ENCODE results near the gene HDAC4. TPM values are rescaled to one million over a fixed set of nuclear protein-coding genes. Genes with fewer than 3 reads are reported as not detected.

Gene HDAC4
- polyA plus RNA-seq, 1 donor (not counting 4 experiments of a cell fraction or from before 2014, with no cell fraction given): 2.9 TPM

- Histone ChIP-seq H3K9me1 (ENCODE audit: control insufficient read depth, extremely low read depth, insufficient read depth, low read length) (no peaks in the 10 kb centered on the region), H3K36me3 (ENCODE audit: control insufficient read depth in 2 of 2, extremely low read depth in 1 of 2, insufficient read depth in 2 of 2, low read length in 2 of 2) (no peaks in the 10 kb centered on the region), H3K27me3 (ENCODE audit: control insufficient read depth, extremely low read depth, insufficient read depth, low read length) (peaks cover 38% of the 10 kb centered on the region), H3K9ac (ENCODE audit: control insufficient read depth, extremely low read depth, insufficient read depth, low read length) (no peak overlapping the region), H3K4me2 (ENCODE audit: control insufficient read depth, extremely low read depth, insufficient read depth, low read depth, low read length) (no peak overlapping the region), H3K4me3 (ENCODE audit: control insufficient read depth in 2 of 3, extremely low read depth in 1 of 3, insufficient read depth in 2 of 3, low read depth in 1 of 3, low read length in 3 of 3) (no peak overlapping the region), H3K27ac (ENCODE audit: control insufficient read depth, insufficient read depth, low read length) (no peak overlapping the region), H3K4me1 (ENCODE audit: control insufficient read depth, extremely low read depth, insufficient read depth, low read length) (peaks cover 15% of the 10 kb centered on the region), H3K79me2 (ENCODE audit: control insufficient read depth, insufficient read depth, low read length) (no peaks in the 10 kb centered on the region), H2AFZ (ENCODE audit: control insufficient read depth, low read length) (no peak overlapping the region), H3K9me3 (ENCODE audit: control insufficient read depth, low read depth, low read length) (no peaks in the 10 kb centered on the region), H4K20me1 (ENCODE audit: control insufficient read depth, extremely low read depth, insufficient read depth, low read length) (no peaks in the 10 kb centered on the region)
- dilution Hi-C loops (cut with MboI; ENCODE audit: extremely low pct_ligation_motif_present, low sequenced_read_pairs): no loop called here
- DNase-seq (ENCODE audit: low read depth, low spot score) (no peak), FAIRE-seq (no peak)
- no peak for TF ChIP-seq EZH2 (IDR thresholded peaks at IDR 0.05; ENCODE audit: low read length)
- TF ChIP-seq CTCF (optimal IDR thresholded peaks at IDR 0.05 in 1 of 3, IDR thresholded peaks at IDR 0.05 in 1 of 3, conservative IDR thresholded peaks at IDR 0.05 in 1 of 3; ENCODE audit: extremely low read depth in 1 of 3, insufficient read depth in 2 of 3, low read length in 3 of 3): no peak
Measured at GRCh38 chr2:239005586-239005985, 395.2 kb downstream of the HDAC4 start.

- no peaks in the 10 kb centered on the region for H3K79me2 ChIP-seq (ENCODE audit: control insufficient read depth, insufficient read depth, low read length)
- no peaks in the 10 kb centered on the region for H3K9me3 ChIP-seq (ENCODE audit: control insufficient read depth, low read depth, low read length)
- H3K4me3 ChIP-seq (ENCODE audit: control insufficient read depth in 2 of 3, extremely low read depth in 1 of 3, insufficient read depth in 2 of 3, low read depth in 1 of 3, low read length in 3 of 3): no peak overlapping the region
- no peak overlapping the region for H3K4me2 ChIP-seq (ENCODE audit: control insufficient read depth, extremely low read depth, insufficient read depth, low read depth, low read length)
- H3K9me1 ChIP-seq (ENCODE audit: control insufficient read depth, extremely low read depth, insufficient read depth, low read length): no peaks in the 10 kb centered on the region
- H3K36me3 ChIP-seq (ENCODE audit: control insufficient read depth in 2 of 2, extremely low read depth in 1 of 2, insufficient read depth in 2 of 2, low read length in 2 of 2): no peaks in the 10 kb centered on the region
- no peak overlapping the region for H3K9ac ChIP-seq (ENCODE audit: control insufficient read depth, extremely low read depth, insufficient read depth, low read length)
- H3K27me3 ChIP-seq (ENCODE audit: control insufficient read depth, extremely low read depth, insufficient read depth, low read length): peaks cover 36% of the 10 kb centered on the region
- H3K27ac ChIP-seq (ENCODE audit: control insufficient read depth, insufficient read depth, low read length): no peak overlapping the region
- H3K4me1 ChIP-seq (ENCODE audit: control insufficient read depth, extremely low read depth, insufficient read depth, low read length): peaks cover 15% of the 10 kb centered on the region
- dilution Hi-C loops (cut with MboI; ENCODE audit: extremely low pct_ligation_motif_present, low sequenced_read_pairs): no loop called here
- H4K20me1 ChIP-seq (ENCODE audit: control insufficient read depth, extremely low read depth, insufficient read depth, low read length): no peaks in the 10 kb centered on the region
- DNase-seq (ENCODE audit: low read depth, low spot score) (no peak), FAIRE-seq (no peak)
- H2AFZ ChIP-seq (ENCODE audit: control insufficient read depth, low read length): no peak overlapping the region
- TF ChIP-seq EZH2 (IDR thresholded peaks at IDR 0.05; ENCODE audit: low read length) (no peak), CTCF (optimal IDR thresholded peaks at IDR 0.05 in 1 of 3, IDR thresholded peaks at IDR 0.05 in 1 of 3, conservative IDR thresholded peaks at IDR 0.05 in 1 of 3; ENCODE audit: extremely low read depth in 1 of 3, insufficient read depth in 2 of 3, low read length in 3 of 3) (no peak)
Measured at GRCh38 chr2:239004274-239005015, 396.4 kb downstream of the HDAC4 start.
